ENCODE data around the gene ANGEL2.

The ANGEL2 gene

GRCh38 chr1:212950243-212951125 is 65.2 kb downstream of the ANGEL2 start, which contains the start of gene VASH2:
VASH2 (plus strand) TSS chr1:212950541; CDS start chr1:212951543, 1,002 bp downstream.
- peak; percentile 82 for DNase-seq

- DNase-seq: no peak
These were observed 65.9 kb downstream of the ANGEL2 start for GRCh38 chr1:212949771-212950170.

GRCh38 chr1:212946872-212947271 is 68.8 kb downstream of the ANGEL2 start:
- no peak for DNase-seq

GRCh38 chr1:212945463-212946160 is 70.1 kb downstream of the ANGEL2 start:
- no peak for DNase-seq

- DNase-seq: no peak
These were observed 70.6 kb downstream of the ANGEL2 start for GRCh38 chr1:212945056-212945455.

- no peak for DNase-seq
These were observed 71.3 kb downstream of the ANGEL2 start for GRCh38 chr1:212944229-212944901.

GRCh38 chr1:212943393-212943710 is 72.3 kb downstream of the ANGEL2 start:
- no peak for DNase-seq

- DNase-seq: no peak
These were observed 72.8 kb downstream of the ANGEL2 start for GRCh38 chr1:212942679-212943392.

Measured in activated CD4-positive, alpha-beta T cell treated with anti-CD3 and anti-CD28 coated beads for 48 hours (primary cell).